WTC11 (cell line): Measurements from ENCODE around the gene PHKA2. TPM values are rescaled to one million over a fixed set of nuclear protein-coding genes. Genes with fewer than 3 reads are reported as not detected.

Experiments used
- ATAC-seq: fragments of 200-7000 bp; cut with Tn5 transposase; 2 replicates; pipeline ENCODE4 v1.10.0; 2021; ENCODE audit warnings: mild to moderate bottlenecking, moderate library complexity
- CTCF ChIA-PET: fragments of 300-600 bp; sonication (Branson Sonifier 250); formaldehyde crosslinking; loops from one replicate; lab custom pipeline; 2021; ENCODE audit warnings: antibody characterized with exemption; lab: Charles Lee
- POLR2A ChIA-PET: fragments of 350-600 bp; sonication (Branson Sonifier 250); formaldehyde crosslinking; loops from one replicate; lab custom pipeline; 2021; ENCODE audit warnings: antibody characterized with exemption; lab: Charles Lee
- DNase-seq: peaks from one replicate; pipeline ENCODE4 v3.0.0; 2021; ENCODE audit warnings: low spot score
- H3K27ac Mint-ChIP-seq: 2 replicates; pipeline ENCODE4 v1.8.0; 2021; ENCODE audit warnings: mixed read lengths
- H3K27me3 Mint-ChIP-seq: 2 replicates; pipeline ENCODE4 v1.8.0; 2021; ENCODE audit warnings: low read depth, mild to moderate bottlenecking, moderate library complexity, mixed read lengths
- H3K36me3 Mint-ChIP-seq: 2 replicates; pipeline ENCODE4 v1.8.0; 2021; ENCODE audit warnings: mixed read lengths
- H3K4me1 Mint-ChIP-seq: 2 replicates; pipeline ENCODE4 v1.8.0; 2022; ENCODE audit warnings: mixed read lengths
- H3K4me3 Mint-ChIP-seq: 2 replicates; pipeline ENCODE4 v1.8.0; 2021; ENCODE audit warnings: mild to moderate bottlenecking, moderate library complexity, mixed read lengths
- H3K9me3 Mint-ChIP-seq: 2 replicates; pipeline ENCODE4 v1.8.0; 2021; ENCODE audit warnings: mixed read lengths
- E2F4 ChIP-seq: sonication (generic); formaldehyde crosslinking; IDR thresholded peaks from 2 replicates; pipeline ENCODE4 v1.8.1; 2022; ENCODE audit warnings: low read depth, mild to moderate bottlenecking, moderate library complexity, missing genetic modification reagents, borderline replicate concordance
- FOXP4 ChIP-seq: sonication (generic); formaldehyde crosslinking; IDR thresholded peaks from 2 replicates; pipeline ENCODE4 v1.8.0; 2022; ENCODE audit warnings: mild to moderate bottlenecking, missing genetic modification reagents
- GRHL2 ChIP-seq: fragments of 250-450 bp; sonication (Bioruptor Pico); IDR thresholded peaks from 2 replicates; pipeline ENCODE4 v1.8.0; 2022; ENCODE audit warnings: mild to moderate bottlenecking, moderate library complexity; ENCODE audit not compliant: insufficient replicate concordance, severe bottlenecking
- GTF2I ChIP-seq: fragments of 250-450 bp; sonication (Bioruptor Pico); conservative IDR thresholded peaks from 2 replicates; pipeline ENCODE4 v1.4.0; 2021; ENCODE audit warnings: mild to moderate bottlenecking
- HMGA2 ChIP-seq: fragments of 250-450 bp; sonication (Bioruptor Pico); IDR thresholded peaks from 2 replicates; pipeline ENCODE4 v1.4.0; 2021; ENCODE audit warnings: mild to moderate bottlenecking, moderate library complexity
- JUN ChIP-seq: sonication (generic); formaldehyde crosslinking; IDR thresholded peaks from 2 replicates; pipeline ENCODE4 v1.8.0; 2023; ENCODE audit warnings: mild to moderate bottlenecking, missing genetic modification reagents
- MYBL2 ChIP-seq: sonication (generic); formaldehyde crosslinking; IDR thresholded peaks from 2 replicates; pipeline ENCODE4 v1.8.1; 2023; ENCODE audit warnings: mild to moderate bottlenecking, moderate library complexity, missing genetic modification reagents
- NFATC4 ChIP-seq: fragments of 250-450 bp; sonication (Bioruptor Pico); IDR thresholded peaks from 2 replicates; pipeline ENCODE4 v1.9.0; 2021; ENCODE audit warnings: mild to moderate bottlenecking
- NR1H2 ChIP-seq: sonication (generic); formaldehyde crosslinking; IDR thresholded peaks from 2 replicates; pipeline ENCODE4 v1.9.0; 2021; ENCODE audit warnings: mild to moderate bottlenecking, moderate library complexity, missing genetic modification reagents
- RELA ChIP-seq: sonication (generic); formaldehyde crosslinking; IDR thresholded peaks from 2 replicates; pipeline ENCODE4 v1.8.1; 2022; ENCODE audit warnings: missing genetic modification reagents, mild to moderate bottlenecking, borderline replicate concordance
- RORB ChIP-seq: fragments of 250-450 bp; sonication (Bioruptor Pico); IDR thresholded peaks from 2 replicates; pipeline ENCODE4 v1.9.0; 2021; ENCODE audit warnings: mild to moderate bottlenecking
- SP1 ChIP-seq: sonication (generic); formaldehyde crosslinking; conservative IDR thresholded peaks from 2 replicates; pipeline ENCODE4 v1.8.1; 2022; ENCODE audit warnings: missing genetic modification reagents
- TEAD4 ChIP-seq: sonication (generic); formaldehyde crosslinking; IDR thresholded peaks from 2 replicates; pipeline ENCODE4 v1.8.0; 2022; ENCODE audit warnings: mild to moderate bottlenecking, missing genetic modification reagents
- ZNF121 ChIP-seq: sonication (generic); formaldehyde crosslinking; IDR thresholded peaks from 2 replicates; pipeline ENCODE4 v1.8.0; 2023; ENCODE audit warnings: missing genetic modification reagents
- ZNF317 ChIP-seq: sonication (generic); formaldehyde crosslinking; IDR thresholded peaks from 2 replicates; pipeline ENCODE4 v1.8.1; 2023; ENCODE audit warnings: low read depth, mild to moderate bottlenecking, moderate library complexity, missing genetic modification reagents, borderline replicate concordance
- ZNF396 ChIP-seq: fragments of 250-450 bp; sonication (Bioruptor Pico); IDR thresholded peaks from 2 replicates; pipeline ENCODE4 v1.8.0; 2021; ENCODE audit warnings: mild to moderate bottlenecking, moderate library complexity, borderline replicate concordance
- ZNF512 ChIP-seq: sonication (generic); formaldehyde crosslinking; IDR thresholded peaks from 2 replicates; pipeline ENCODE4 v1.8.1; 2022; ENCODE audit warnings: missing genetic modification reagents, borderline replicate concordance
- total RNA-seq: library from RNA; stranded (reverse); gene quantifications from 3 replicates; pipeline ENCODE4 v1.2.3, GENCODE V29; 2021
- TF ChIP-seq, protein P1 (sequence below): sonication (generic); formaldehyde crosslinking; conservative IDR thresholded peaks from 2 replicates; pipeline ENCODE4 v1.8.1; 2023; ENCODE audit warnings: mild to moderate bottlenecking, low read depth, missing genetic modification reagents, moderate library complexity
- TF ChIP-seq, protein P2 (sequence below): sonication (generic); formaldehyde crosslinking; IDR thresholded peaks from 2 replicates; pipeline ENCODE4 v1.8.0; 2022; ENCODE audit warnings: mild to moderate bottlenecking, missing genetic modification reagents

The PHKA2 gene
- total RNA-seq, 1 experiment from 2014 or later = 23.8 TPM

GRCh38 chrX:18871161-18871890 is 112.6 kb downstream of the PHKA2 start:
- H3K27me3 Mint-ChIP-seq = no peaks in the 10 kb centered on the region; the same call in 1 of the 2 replicates
- no peak for TF ChIP-seq RORB (CRISPR knock-in tag)
- no peak for TF ChIP-seq GRHL2 (CRISPR knock-in tag)
- TF ChIP-seq RELA = no peak
- TF ChIP-seq ZNF396 (CRISPR knock-in tag) = no peak
- TF ChIP-seq MYBL2 (CRISPR knock-in tag) = no peak
- TF ChIP-seq HMGA2 (CRISPR knock-in tag) = no peak
- TF ChIP-seq NFATC4 (CRISPR knock-in tag) = no peak
- no peak for TF ChIP-seq FOXP4 (CRISPR knock-in tag)
- ChIA-PET POLR2A (no interaction called here), CTCF (no interaction called here)
- H3K27ac Mint-ChIP-seq = no peak overlapping the region
- no peaks in the 10 kb centered on the region for H3K36me3 Mint-ChIP-seq
- peaks cover 9% of the 10 kb centered on the region for H3K4me1 Mint-ChIP-seq
- no peak for DNase-seq
- H3K9me3 Mint-ChIP-seq = no peaks in the 10 kb centered on the region
- no peak overlapping the region for H3K4me3 Mint-ChIP-seq
- ATAC-seq = no peak

DNA sequence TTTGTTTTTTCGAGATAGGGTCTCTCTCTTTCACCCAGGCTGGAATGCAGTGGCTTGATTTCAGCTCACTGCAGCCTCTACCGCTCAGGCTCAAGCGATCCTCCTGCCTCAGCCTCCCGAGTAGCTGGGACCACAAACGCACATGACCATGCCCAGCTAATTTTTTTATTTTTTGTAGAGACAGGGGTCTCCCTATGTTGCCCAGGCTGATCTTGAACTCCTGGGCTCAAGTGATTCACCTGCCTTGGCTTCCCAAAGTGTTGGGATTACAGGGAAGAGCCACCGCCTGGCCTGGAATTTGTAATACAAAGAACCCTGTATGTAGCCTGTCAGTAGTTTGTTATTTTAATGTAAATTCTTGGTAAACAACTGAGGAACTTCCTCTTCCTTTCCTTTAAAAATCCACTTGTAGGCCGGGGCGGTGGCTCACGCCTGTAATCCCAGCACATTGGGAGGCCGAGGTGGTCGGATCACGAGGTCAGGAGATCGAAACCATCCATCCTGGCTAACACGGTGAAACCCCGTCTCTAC is 119.5 kb downstream of the PHKA2 start:
- TF ChIP-seq TEAD4 (CRISPR knock-in tag) (no peak), GTF2I (CRISPR knock-in tag) (peak; percentile 37; the same call in 1 of the 2 replicates), ZNF121 (CRISPR knock-in tag) (peak; percentile 61; the same call in 1 of the 2 replicates)
- ATAC-seq = peak; percentile 75

GRCh38 chrX:18861511-18861910 is 122.4 kb downstream of the PHKA2 start:
- Mint-ChIP-seq H3K9me3 (peaks cover 14% of the 10 kb centered on the region), H3K4me1 (peaks cover 18% of the 10 kb centered on the region), H3K4me3 (no peak overlapping the region), H3K27me3 (no peaks in the 10 kb centered on the region), H3K36me3 (peaks cover 7% of the 10 kb centered on the region), H3K27ac (no peak overlapping the region)
- ChIA-PET CTCF (no interaction called here), POLR2A (no interaction called here)
- no peak for ATAC-seq
- TF ChIP-seq ZNF512 (CRISPR knock-in tag) (no peak), NR1H2 (no peak), ZNF317 (no peak), E2F4 (CRISPR knock-in tag) (no peak), SP1 (CRISPR knock-in tag) (no peak), JUN (CRISPR knock-in tag) (no peak)
- TF ChIP-seq, protein P1, sequence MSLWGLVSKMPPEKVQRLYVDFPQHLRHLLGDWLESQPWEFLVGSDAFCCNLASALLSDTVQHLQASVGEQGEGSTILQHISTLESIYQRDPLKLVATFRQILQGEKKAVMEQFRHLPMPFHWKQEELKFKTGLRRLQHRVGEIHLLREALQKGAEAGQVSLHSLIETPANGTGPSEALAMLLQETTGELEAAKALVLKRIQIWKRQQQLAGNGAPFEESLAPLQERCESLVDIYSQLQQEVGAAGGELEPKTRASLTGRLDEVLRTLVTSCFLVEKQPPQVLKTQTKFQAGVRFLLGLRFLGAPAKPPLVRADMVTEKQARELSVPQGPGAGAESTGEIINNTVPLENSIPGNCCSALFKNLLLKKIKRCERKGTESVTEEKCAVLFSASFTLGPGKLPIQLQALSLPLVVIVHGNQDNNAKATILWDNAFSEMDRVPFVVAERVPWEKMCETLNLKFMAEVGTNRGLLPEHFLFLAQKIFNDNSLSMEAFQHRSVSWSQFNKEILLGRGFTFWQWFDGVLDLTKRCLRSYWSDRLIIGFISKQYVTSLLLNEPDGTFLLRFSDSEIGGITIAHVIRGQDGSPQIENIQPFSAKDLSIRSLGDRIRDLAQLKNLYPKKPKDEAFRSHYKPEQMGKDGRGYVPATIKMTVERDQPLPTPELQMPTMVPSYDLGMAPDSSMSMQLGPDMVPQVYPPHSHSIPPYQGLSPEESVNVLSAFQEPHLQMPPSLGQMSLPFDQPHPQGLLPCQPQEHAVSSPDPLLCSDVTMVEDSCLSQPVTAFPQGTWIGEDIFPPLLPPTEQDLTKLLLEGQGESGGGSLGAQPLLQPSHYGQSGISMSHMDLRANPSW = no peak
- TF ChIP-seq, protein P2, sequence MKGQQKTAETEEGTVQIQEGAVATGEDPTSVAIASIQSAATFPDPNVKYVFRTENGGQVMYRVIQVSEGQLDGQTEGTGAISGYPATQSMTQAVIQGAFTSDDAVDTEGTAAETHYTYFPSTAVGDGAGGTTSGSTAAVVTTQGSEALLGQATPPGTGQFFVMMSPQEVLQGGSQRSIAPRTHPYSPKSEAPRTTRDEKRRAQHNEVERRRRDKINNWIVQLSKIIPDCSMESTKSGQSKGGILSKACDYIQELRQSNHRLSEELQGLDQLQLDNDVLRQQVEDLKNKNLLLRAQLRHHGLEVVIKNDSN = no peak
- DNase-seq = no peak

More for the DNA sequence above, 119.5 kb downstream of the PHKA2 start:
- Mint-ChIP-seq H3K4me3 (no peak overlapping the region), H3K9me3 (peaks cover 5% of the 10 kb centered on the region), H3K27me3 (no peaks in the 10 kb centered on the region), H3K27ac (peak overlapping the region; percentile 80), H3K36me3 (peaks cover 3% of the 10 kb centered on the region), H3K4me1 (peaks cover 25% of the 10 kb centered on the region)
- ChIA-PET POLR2A (interaction anchor here (0.5 kb wide), 1 partner anchor 84 kb away, joined by 3 read pairs; no protein-coding TSS in a partner anchor), CTCF (no interaction called here)
- DNase-seq = no peak
